ENCODE measurements around the gene BAZ2B. TPM values are rescaled to one million over a fixed set of nuclear protein-coding genes. Genes with fewer than 3 reads are reported as not detected.

BAZ2B gene
- total RNA-seq, 1 donor from 2014 or later, result 37.8 TPM

DNA sequence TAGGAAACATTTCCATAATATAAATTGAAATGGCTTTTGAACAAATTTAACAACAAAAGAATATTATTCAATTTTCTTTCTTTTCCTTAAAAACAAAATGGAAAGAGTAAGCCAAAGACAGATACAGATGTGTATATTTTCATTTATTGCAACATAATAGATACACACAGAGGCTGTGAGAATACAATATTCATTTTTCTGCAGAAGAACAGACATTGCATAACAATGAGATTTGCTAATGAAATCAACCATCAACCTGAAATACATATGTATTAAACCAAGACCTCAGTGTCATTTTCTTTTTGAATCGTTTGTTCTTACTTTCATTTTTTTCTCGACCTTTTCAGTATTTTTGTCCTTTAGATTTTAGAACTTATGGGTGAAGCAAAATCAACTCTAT lies 95.1 kb downstream of the BAZ2B start:
- Mint-ChIP-seq H3K36me3 (ENCODE audit: low read depth) (peaks cover 1% of the 10 kb centered on the region), H3K27ac (ENCODE audit: unreplicated experiment) (no peak overlapping the region), H3K27me3 (ENCODE audit: low read depth) (no peaks in the 10 kb centered on the region), H3K4me3 (ENCODE audit: unreplicated experiment) (no peak overlapping the region), H3K4me1 (ENCODE audit: low read depth) (peaks cover 16% of the 10 kb centered on the region), H3K9me3 (ENCODE audit: low read depth) (peaks cover 2% of the 10 kb centered on the region)
- DNase-seq (ENCODE audit: low spot score), result no peak
- TF ChIP-seq CTCF (IDR thresholded peaks at IDR 0.05), result no peak

DNA sequence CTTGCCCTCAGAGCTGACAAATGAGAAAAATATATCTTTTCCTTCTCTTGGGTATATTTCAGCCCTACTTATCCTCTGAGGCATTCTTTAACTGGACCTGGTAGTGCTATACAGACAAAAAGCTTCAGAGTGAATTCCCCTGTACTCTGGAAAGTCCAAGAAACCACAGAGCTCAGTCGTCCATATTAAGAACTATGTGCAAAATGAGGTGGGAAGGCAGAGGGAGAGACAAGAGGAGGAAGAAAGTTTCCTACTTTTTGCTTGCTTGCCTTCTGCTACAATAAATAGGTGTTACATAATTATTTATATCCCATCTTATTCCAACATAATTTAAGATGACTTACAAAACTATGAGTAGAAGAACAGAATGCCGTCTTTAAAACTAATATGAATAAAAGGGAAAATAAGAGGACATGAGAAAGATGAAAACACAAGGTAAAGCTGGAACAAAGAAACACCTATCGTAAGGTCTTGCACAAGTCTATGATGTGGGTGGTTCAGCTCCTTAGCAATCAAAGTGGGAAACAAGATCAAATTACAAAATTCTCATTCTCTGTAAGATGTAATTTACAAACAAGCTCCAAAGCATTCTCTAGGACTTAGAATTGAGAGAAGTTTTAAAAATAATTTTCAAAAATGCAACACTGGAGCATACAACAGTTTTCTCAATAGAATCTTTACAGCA lies 97.9 kb downstream of the BAZ2B start:
- Mint-ChIP-seq H3K36me3 (ENCODE audit: low read depth) (no peaks in the 10 kb centered on the region), H3K27me3 (ENCODE audit: low read depth) (no peaks in the 10 kb centered on the region), H3K4me1 (ENCODE audit: low read depth) (peaks cover 26% of the 10 kb centered on the region), H3K27ac (ENCODE audit: unreplicated experiment) (peak overlapping the region; percentile 39), H3K9me3 (ENCODE audit: low read depth) (peaks cover 2% of the 10 kb centered on the region), H3K4me3 (ENCODE audit: unreplicated experiment) (no peak overlapping the region)
- no peak for TF ChIP-seq CTCF (IDR thresholded peaks at IDR 0.05)
- DNase-seq (ENCODE audit: low spot score), result no peak

DNA sequence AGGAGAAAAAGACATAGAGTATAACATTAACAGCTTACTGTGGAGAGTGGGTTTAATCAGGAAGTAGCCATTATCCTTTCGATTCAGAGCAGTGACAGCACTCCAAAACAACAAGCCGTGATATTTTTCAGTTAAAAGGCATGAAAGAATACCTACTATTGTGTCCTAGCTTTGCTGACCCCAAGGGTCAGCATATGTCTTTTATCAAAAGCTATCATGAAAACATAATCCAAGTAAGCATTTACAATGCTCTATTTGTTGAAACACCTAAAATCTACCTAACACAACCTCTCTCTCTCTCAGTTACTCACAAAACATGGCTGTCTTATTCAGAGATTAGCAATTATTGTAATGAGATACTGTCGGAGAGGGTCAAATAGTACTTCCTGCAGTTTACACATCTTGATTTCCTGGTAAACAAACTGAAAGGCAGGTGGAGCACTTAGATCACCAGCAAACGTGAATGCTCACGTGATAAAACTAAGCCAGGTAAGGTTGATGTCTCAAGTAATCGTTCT lies 100.0 kb downstream of the BAZ2B start:
- Mint-ChIP-seq H3K9me3 (ENCODE audit: low read depth) (peaks cover 2% of the 10 kb centered on the region), H3K27me3 (ENCODE audit: low read depth) (no peaks in the 10 kb centered on the region), H3K4me3 (ENCODE audit: unreplicated experiment) (peak overlapping the region; percentile 66), H3K36me3 (ENCODE audit: low read depth) (no peaks in the 10 kb centered on the region), H3K27ac (ENCODE audit: unreplicated experiment) (peak overlapping the region; percentile 93), H3K4me1 (ENCODE audit: low read depth) (peaks cover 32% of the 10 kb centered on the region)
- DNase-seq (ENCODE audit: low spot score), result no peak
- peak; percentile 11 for TF ChIP-seq CTCF (IDR thresholded peaks at IDR 0.05)

DNA sequence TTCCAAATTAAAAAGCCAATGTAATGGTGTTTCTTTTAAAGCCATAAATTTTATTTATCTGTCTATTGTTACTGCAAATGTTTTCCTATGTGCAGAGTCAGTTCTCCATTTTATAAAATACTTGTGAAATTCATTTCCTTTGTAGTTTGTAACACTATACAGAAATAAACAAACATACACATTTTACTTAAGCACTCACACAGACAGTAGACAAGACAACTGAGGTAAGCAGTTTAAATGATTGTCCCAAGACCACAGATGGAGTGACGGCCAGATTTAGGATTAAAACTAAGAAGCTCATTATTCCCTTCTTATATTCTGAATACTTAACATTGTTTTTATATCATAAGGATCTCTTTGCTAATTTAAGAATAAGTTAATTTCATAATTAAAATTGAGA lies 100.9 kb downstream of the BAZ2B start:
- peak overlapping the region; percentile 22 for H3K4me3 Mint-ChIP-seq (ENCODE audit: unreplicated experiment)
- DNase-seq (ENCODE audit: low spot score), result no peak
- no peak for TF ChIP-seq CTCF (IDR thresholded peaks at IDR 0.05)
- no peaks in the 10 kb centered on the region for H3K36me3 Mint-ChIP-seq (ENCODE audit: low read depth)
- H3K27ac Mint-ChIP-seq (ENCODE audit: unreplicated experiment), result peak overlapping the region; percentile 32
- H3K9me3 Mint-ChIP-seq (ENCODE audit: low read depth), result peaks cover 2% of the 10 kb centered on the region
- H3K4me1 Mint-ChIP-seq (ENCODE audit: low read depth), result peaks cover 32% of the 10 kb centered on the region
- H3K27me3 Mint-ChIP-seq (ENCODE audit: low read depth), result no peaks in the 10 kb centered on the region

DNA sequence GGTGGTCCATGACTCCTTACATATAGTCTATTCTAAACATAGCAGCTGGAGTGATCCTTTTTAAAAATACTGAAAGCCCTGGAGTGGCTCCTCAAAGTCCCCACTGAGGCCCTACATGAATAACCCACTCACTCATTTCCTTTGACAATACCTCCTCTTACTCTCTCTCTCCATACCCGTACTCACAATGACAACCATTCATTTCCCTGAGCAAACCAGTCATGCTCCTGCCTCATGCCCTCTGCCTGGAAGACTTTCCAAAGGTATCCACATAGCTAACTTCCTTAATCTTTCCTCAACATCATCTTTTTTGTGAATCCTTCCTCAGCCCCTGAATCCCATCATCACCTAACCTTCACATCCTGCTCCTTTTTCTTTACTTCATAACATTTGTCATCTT lies 102.6 kb downstream of the BAZ2B start:
- TF ChIP-seq CTCF (IDR thresholded peaks at IDR 0.05), result no peak
- Mint-ChIP-seq H3K36me3 (ENCODE audit: low read depth) (no peaks in the 10 kb centered on the region), H3K4me1 (ENCODE audit: low read depth) (peaks cover 32% of the 10 kb centered on the region), H3K9me3 (ENCODE audit: low read depth) (no peaks in the 10 kb centered on the region), H3K27me3 (ENCODE audit: low read depth) (no peaks in the 10 kb centered on the region), H3K27ac (ENCODE audit: unreplicated experiment) (no peak overlapping the region), H3K4me3 (ENCODE audit: unreplicated experiment) (no peak overlapping the region)
- no peak for DNase-seq (ENCODE audit: low spot score)
